IMR-90 (cell line): Measurements from ENCODE around the gene IFRD1. TPM values are rescaled to one million over a fixed set of nuclear protein-coding genes. Genes with fewer than 3 reads are reported as not detected.

ENCODE experiments used
- ATAC-seq: fragments of 200-7000 bp; cut with Tn5 transposase; 2 replicates; pipeline ENCODE4 v1.9.1; 2020; ENCODE audit warnings: low read depth, mild to moderate bottlenecking, moderate library complexity
- BruUV-seq: library from RNA; stranded (reverse); fragments of 400-500 nt; replicated peaks from 2 replicates; lab custom pipeline; 2021; lab: Mats Ljungman, UMichigan
- CTCF ChIA-PET: fragments of 300-600 bp; formaldehyde crosslinking; extraction: SDS; loops from one replicate; lab custom pipeline; 2021; ENCODE audit warnings: antibody characterized with exemption; lab: Yijun Ruan, JAX
- POLR2A ChIA-PET: fragments of 300-600 bp; sonication (Branson Sonifier 250); formaldehyde crosslinking; loops from one replicate; lab custom pipeline; 2022; ENCODE audit warnings: antibody characterized with exemption; ENCODE audit not compliant: unreplicated experiment; lab: Charles Lee
- DNase-seq: peaks from one replicate; pipeline ENCODE4 v3.0.0; 2013
- H2AFZ ChIP-seq: replicated peaks from 2 replicates; pipeline ENCODE3; 2013; ENCODE audit warnings: low read length, mild to moderate bottlenecking; ENCODE audit not compliant: poor library complexity
- H2AK5ac ChIP-seq: 2 replicates; pipeline ENCODE4 v1.6.1; 2013; ENCODE audit warnings: low read depth, low read length, inconsistent platforms
- H2AK9ac ChIP-seq: replicated peaks from 2 replicates; pipeline ENCODE3; 2013; ENCODE audit warnings: mild to moderate bottlenecking, low read depth, low read length, moderate library complexity; ENCODE audit not compliant: poor library complexity
- H2BK120ac ChIP-seq: 2 replicates; pipeline ENCODE4 v1.6.1; 2013; ENCODE audit warnings: low read depth, low read length, inconsistent platforms
- H2BK15ac ChIP-seq: 3 replicates; pipeline ENCODE4 v1.6.1; 2013; ENCODE audit warnings: low read depth, low read length, inconsistent platforms
- H2BK20ac ChIP-seq: 2 replicates; pipeline ENCODE4 v1.6.1; 2013; ENCODE audit warnings: low read depth, mild to moderate bottlenecking, inconsistent platforms, low read length, moderate library complexity
- H2BK5ac ChIP-seq: 2 replicates; pipeline ENCODE4 v1.6.1; 2013; ENCODE audit warnings: mild to moderate bottlenecking, low read depth, low read length, inconsistent platforms; ENCODE audit not compliant: poor library complexity, severe bottlenecking
- H3K14ac ChIP-seq: replicated peaks from 2 replicates; pipeline ENCODE4 v1.6.1; 2013; ENCODE audit warnings: low read depth, low read length, inconsistent platforms
- H3K18ac ChIP-seq: 2 replicates; pipeline ENCODE4 v1.6.1; 2013; ENCODE audit warnings: low read depth, low read length, control low read depth
- H3K23ac ChIP-seq: 2 replicates; pipeline ENCODE4 v1.6.1; 2013; ENCODE audit warnings: low read depth, low read length, inconsistent platforms
- H3K27ac ChIP-seq: 2 replicates; pipeline ENCODE4 v1.5.1; 2013; ENCODE audit warnings: mild to moderate bottlenecking, control low read depth, low read length; ENCODE audit not compliant: insufficient read depth
- H3K27me3 ChIP-seq: 2 replicates; pipeline ENCODE4 v1.6.1; 2013; ENCODE audit warnings: low read length; ENCODE audit not compliant: control insufficient read depth, insufficient read depth
- H3K36me3 ChIP-seq: 2 replicates; pipeline ENCODE4 v1.6.1; 2013; ENCODE audit warnings: low read length, mixed read lengths; ENCODE audit not compliant: control insufficient read depth, insufficient read depth
- H3K4ac ChIP-seq: 2 replicates; pipeline ENCODE4 v1.6.1; 2013; ENCODE audit warnings: low read depth, low read length, inconsistent platforms
- H3K4me1 ChIP-seq: 2 replicates; pipeline ENCODE4 v1.6.1; 2013; ENCODE audit warnings: low read length, mixed read lengths; ENCODE audit not compliant: control insufficient read depth, insufficient read depth
- H3K4me2 ChIP-seq: 2 replicates; pipeline ENCODE4 v1.6.1; 2013; ENCODE audit warnings: low read depth, mild to moderate bottlenecking, control low read depth, low read length, moderate library complexity
- H3K4me3 ChIP-seq: 2 replicates; pipeline ENCODE4 v1.5.1; 2013; ENCODE audit warnings: low read depth, mild to moderate bottlenecking, control low read depth, low read length, moderate library complexity; ENCODE audit not compliant: insufficient read depth
- H3K56ac ChIP-seq: 2 replicates; pipeline ENCODE4 v1.6.1; 2013; ENCODE audit warnings: low read length, inconsistent platforms; ENCODE audit not compliant: insufficient read depth; ENCODE audit errors: extremely low read depth
- H3K79me1 ChIP-seq, 2 experiments: 2 replicates each; pipeline ENCODE4 v1.6.1; 2013; ENCODE audit warnings: low read length in 2 of 2, inconsistent platforms in 1 of 2, low read depth in 1 of 2
- H3K9ac ChIP-seq: 2 replicates; pipeline ENCODE4 v1.6.1; 2013; ENCODE audit warnings: low read depth, low read length, control low read depth
- H3K9me1 ChIP-seq: 2 replicates; pipeline ENCODE4 v1.6.1; 2013; ENCODE audit warnings: low read length, inconsistent platforms; ENCODE audit not compliant: insufficient read depth
- H3K9me3 ChIP-seq: 2 replicates; pipeline ENCODE4 v1.6.1; 2013; ENCODE audit warnings: low read length; ENCODE audit not compliant: control insufficient read depth, insufficient read depth
- H4K20me1 ChIP-seq: 2 replicates; pipeline ENCODE4 v1.6.1; 2013; ENCODE audit warnings: low read length, inconsistent platforms; ENCODE audit not compliant: insufficient read depth
- H4K5ac ChIP-seq: 2 replicates; pipeline ENCODE4 v1.6.1; 2013; ENCODE audit warnings: mild to moderate bottlenecking, low read depth, low read length, control low read depth
- H4K8ac ChIP-seq, 2 experiments: 2 replicates each; pipeline ENCODE4 v1.6.1; 2013; ENCODE audit warnings: low read depth in 2 of 2, low read length in 2 of 2, control low read depth in 1 of 2, inconsistent platforms in 1 of 2
- H4K91ac ChIP-seq: 2 replicates; pipeline ENCODE4 v1.6.1; 2013; ENCODE audit warnings: low read depth, low read length, inconsistent platforms; ENCODE audit not compliant: insufficient read depth
- BHLHE40 ChIP-seq: fragments of 150-350 bp; IDR thresholded peaks from 2 replicates; pipeline ENCODE4 v1.6.1; 2016; ENCODE audit warnings: mild to moderate bottlenecking, low read depth, low read length
- CHD1 ChIP-seq: IDR thresholded peaks from 2 replicates; pipeline ENCODE4 v1.6.1; 2012; ENCODE audit warnings: low read depth, low read length, improper control_type of control experiment
- ELK1 ChIP-seq: fragments of 150-350 bp; IDR thresholded peaks from 2 replicates; pipeline ENCODE4 v1.6.1; 2016; ENCODE audit warnings: low read depth, mild to moderate bottlenecking, low read length, moderate library complexity, borderline replicate concordance
- FOS ChIP-seq: fragments of 150-350 bp; IDR thresholded peaks from 2 replicates; pipeline ENCODE4 v1.6.1; 2016; ENCODE audit warnings: low read depth, low read length
- MAFK ChIP-seq: IDR thresholded peaks from 2 replicates; pipeline ENCODE4 v1.6.1; 2012; ENCODE audit warnings: low read depth, low read length, improper control_type of control experiment
- MAZ ChIP-seq: IDR thresholded peaks from 2 replicates; pipeline ENCODE4 v1.6.1; 2012; ENCODE audit warnings: low read depth, mild to moderate bottlenecking, low read length, improper control_type of control experiment, moderate library complexity, borderline replicate concordance
- MXI1 ChIP-seq: IDR thresholded peaks from 2 replicates; pipeline ENCODE4 v1.6.1; 2012; ENCODE audit warnings: low read depth, mild to moderate bottlenecking, low read length, moderate library complexity, borderline replicate concordance
- POLR2A ChIP-seq: IDR thresholded peaks from 2 replicates; pipeline ENCODE4 v1.6.1; 2012; ENCODE audit warnings: mild to moderate bottlenecking, low read depth, low read length
- RAD21 ChIP-seq: IDR thresholded peaks from 2 replicates; pipeline ENCODE4 v1.6.1; 2012; ENCODE audit warnings: low read length, improper control_type of control experiment
- RCOR1 ChIP-seq: IDR thresholded peaks from 2 replicates; pipeline ENCODE4 v1.6.1; 2012; ENCODE audit warnings: mild to moderate bottlenecking, low read length, improper control_type of control experiment; ENCODE audit not compliant: insufficient replicate concordance
- RFX5 ChIP-seq: IDR thresholded peaks from 2 replicates; pipeline ENCODE4 v1.8.0; 2012; ENCODE audit warnings: low read depth, mild to moderate bottlenecking, low read length, moderate library complexity
- SMC3 ChIP-seq: fragments of 150-350 bp; IDR thresholded peaks from 2 replicates; pipeline ENCODE4 v1.6.1; 2016; ENCODE audit warnings: low read depth, mild to moderate bottlenecking, antibody characterized with exemption, low read length, moderate library complexity
- WGBS, 2 experiments: methylation state at CpG; one replicate each; pipeline versions ENCODE4 v1.1.5 to v1.1.7; 2013; ENCODE audit warnings: missing lambda C conversion rate in 2 of 2; ENCODE audit not compliant: insufficient read length in 1 of 2; ENCODE audit errors: extremely low coverage in 2 of 2; 5-methylcytosine and 5-hydroxymethylcytosine counted together
- dilution Hi-C: fragments of 300-500 bp; cut with HindIII; formaldehyde crosslinking; loops from one replicate; pipeline ENCODE4 v1.14.3; 2018; ENCODE audit warnings: low sequenced_read_pairs; ENCODE audit not compliant: unreplicated experiment
- in situ Hi-C: fragments of 300-500 bp; cut with MboI; formaldehyde crosslinking; loops from 3 replicates; pipeline ENCODE4 v1.14.3; 2019; ENCODE audit warnings: low sequenced_read_pairs, inconsistent platforms, mixed read lengths
- intact Hi-C: fragments of 100-400 bp; cut with micrococcal nuclease; formaldehyde crosslinking; loops from 2 replicates; pipeline ENCODE4 v1.10.0; 2022
- polyA plus RNA-seq, 3 experiments: library from polyadenylated mRNA; depleted of rRNA; stranded (reverse); fragments of >200 nt; gene quantifications; 2 replicates each; pipeline ENCODE4 v1.2.3, GENCODE V29; 2012; ENCODE audit warnings: low replicate concordance in 1 of 3
- total RNA-seq: library from RNA; depleted of rRNA; stranded (reverse); fragments of >200 nt; gene quantifications from 2 replicates; pipeline ENCODE4 v1.2.3, GENCODE V29; 2012
- TF ChIP-seq, protein P1 (sequence below): fragments of 150-350 bp; IDR thresholded peaks from 2 replicates; pipeline ENCODE4 v1.6.1; 2017; ENCODE audit warnings: mild to moderate bottlenecking, antibody characterized with exemption, low read length, low read depth
- TF ChIP-seq, protein P2 (sequence below): conservative IDR thresholded peaks from 2 replicates; pipeline ENCODE4 v1.5.1; 2012; ENCODE audit warnings: mild to moderate bottlenecking, low read depth, low read length, improper control_type of control experiment

Gene IFRD1
- total and polyA plus RNA-seq, 2 of the 4 experiments (the other 2 are of a cell fraction) = 18.3 to 25.3 TPM

DNA sequence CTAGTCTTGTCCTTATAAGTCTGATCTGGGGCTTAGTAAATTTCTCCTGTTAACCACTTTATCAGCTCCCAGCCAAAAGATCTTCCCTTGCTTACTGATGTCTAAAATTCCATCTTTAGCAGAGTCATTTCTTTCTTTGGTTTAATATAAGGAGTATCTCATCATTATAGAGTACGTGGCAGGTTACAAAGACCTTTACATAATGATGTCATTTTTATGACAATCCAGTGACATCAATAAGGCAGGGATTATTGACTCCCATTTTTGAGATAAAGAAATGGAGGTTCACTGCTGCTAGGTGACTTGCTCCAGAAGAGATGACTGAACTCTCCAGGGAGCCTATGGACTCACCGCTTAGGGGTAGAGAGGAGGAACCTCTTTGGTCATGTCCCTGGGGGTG, 8.1 kb upstream of the IFRD1 start:
- H3K27me3 ChIP-seq = no peaks in the 10 kb centered on the region
- dilution Hi-C loops (no loop called here), in situ Hi-C loops (no loop called here), intact Hi-C loops (no loop called here)
- no peak overlapping the region for H2BK120ac ChIP-seq
- H2BK20ac ChIP-seq = no peak overlapping the region
- H4K8ac ChIP-seq = no peak overlapping the region
- H3K18ac ChIP-seq = no peak overlapping the region
- no peak overlapping the region for H3K4me3 ChIP-seq
- no peaks in the 10 kb centered on the region for H3K36me3 ChIP-seq
- no peak overlapping the region for H2BK15ac ChIP-seq
- WGBS, 2 experiments = no CpG with 5 or more reads among the region's 2 CpGs
- no peak overlapping the region for H2AK5ac ChIP-seq
- H3K27ac ChIP-seq = no peak overlapping the region
- H2BK5ac ChIP-seq = no peak overlapping the region
- H2AFZ ChIP-seq = no peak overlapping the region
- TF ChIP-seq, protein P1, sequence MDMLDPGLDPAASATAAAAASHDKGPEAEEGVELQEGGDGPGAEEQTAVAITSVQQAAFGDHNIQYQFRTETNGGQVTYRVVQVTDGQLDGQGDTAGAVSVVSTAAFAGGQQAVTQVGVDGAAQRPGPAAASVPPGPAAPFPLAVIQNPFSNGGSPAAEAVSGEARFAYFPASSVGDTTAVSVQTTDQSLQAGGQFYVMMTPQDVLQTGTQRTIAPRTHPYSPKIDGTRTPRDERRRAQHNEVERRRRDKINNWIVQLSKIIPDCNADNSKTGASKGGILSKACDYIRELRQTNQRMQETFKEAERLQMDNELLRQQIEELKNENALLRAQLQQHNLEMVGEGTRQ = no peak
- TF ChIP-seq RFX5 = no peak
- no peak for TF ChIP-seq RCOR1
- TF ChIP-seq MAZ = no peak
- no peak for TF ChIP-seq ELK1
- TF ChIP-seq MAFK = no peak
- TF ChIP-seq SMC3 = no peak
- no peak for TF ChIP-seq POLR2A
- no peak for TF ChIP-seq CHD1
- TF ChIP-seq FOS = no peak
- no peak for TF ChIP-seq BHLHE40
- TF ChIP-seq RAD21 = no peak
- TF ChIP-seq, protein P2, sequence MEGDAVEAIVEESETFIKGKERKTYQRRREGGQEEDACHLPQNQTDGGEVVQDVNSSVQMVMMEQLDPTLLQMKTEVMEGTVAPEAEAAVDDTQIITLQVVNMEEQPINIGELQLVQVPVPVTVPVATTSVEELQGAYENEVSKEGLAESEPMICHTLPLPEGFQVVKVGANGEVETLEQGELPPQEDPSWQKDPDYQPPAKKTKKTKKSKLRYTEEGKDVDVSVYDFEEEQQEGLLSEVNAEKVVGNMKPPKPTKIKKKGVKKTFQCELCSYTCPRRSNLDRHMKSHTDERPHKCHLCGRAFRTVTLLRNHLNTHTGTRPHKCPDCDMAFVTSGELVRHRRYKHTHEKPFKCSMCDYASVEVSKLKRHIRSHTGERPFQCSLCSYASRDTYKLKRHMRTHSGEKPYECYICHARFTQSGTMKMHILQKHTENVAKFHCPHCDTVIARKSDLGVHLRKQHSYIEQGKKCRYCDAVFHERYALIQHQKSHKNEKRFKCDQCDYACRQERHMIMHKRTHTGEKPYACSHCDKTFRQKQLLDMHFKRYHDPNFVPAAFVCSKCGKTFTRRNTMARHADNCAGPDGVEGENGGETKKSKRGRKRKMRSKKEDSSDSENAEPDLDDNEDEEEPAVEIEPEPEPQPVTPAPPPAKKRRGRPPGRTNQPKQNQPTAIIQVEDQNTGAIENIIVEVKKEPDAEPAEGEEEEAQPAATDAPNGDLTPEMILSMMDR = no peak
- no peak for TF ChIP-seq MXI1
- H3K14ac ChIP-seq = no peak overlapping the region
- H3K79me1 ChIP-seq = no peaks in the 10 kb centered on the region
- no peak overlapping the region for H2AK9ac ChIP-seq
- H3K9me1 ChIP-seq = no peaks in the 10 kb centered on the region
- no peak overlapping the region for H4K91ac ChIP-seq
- no peak overlapping the region for H3K4me2 ChIP-seq
- no peak overlapping the region for H4K5ac ChIP-seq
- H3K9ac ChIP-seq = no peak overlapping the region
- no peaks in the 10 kb centered on the region for H3K4me1 ChIP-seq
- DNase-seq (no peak), ATAC-seq (no peak)
- POLR2A ChIA-PET = no interaction called here
- no peaks in the 10 kb centered on the region for H4K20me1 ChIP-seq
- no peaks in the 10 kb centered on the region for H3K9me3 ChIP-seq
- CTCF ChIA-PET = interaction anchor here (0.5 kb wide), 1 partner anchor 1539 kb away, joined by 3 read pairs; no protein-coding TSS in a partner anchor
- no TSS peak for BruUV-seq
- H3K23ac ChIP-seq = no peak overlapping the region
- no peak overlapping the region for H3K56ac ChIP-seq
- no peak overlapping the region for H3K4ac ChIP-seq
